Stimulated activated CD8-positive, alpha-beta memory T cell treated with anti-CD3 and anti-CD28 coated beads, Interleukin-15, amount 100 ng/mL, for 48 hours (primary cell): Measurements from ENCODE around the gene MTPN.

Source experiments
- DNase-seq, 2 donors: peaks; one replicate each; pipeline ENCODE4 v3.0.0-alpha.2; 2020; ENCODE audit warnings: low read depth in 2 of 2

The MTPN gene

GRCh38 chr7:135886345-135887132 is 90.6 kb downstream of the MTPN start:
- DNase-seq, result no peak

- DNase-seq, result no peak
These were observed 92.5 kb downstream of the MTPN start for GRCh38 chr7:135884495-135885232.

- DNase-seq, result no peak
These were observed 97.9 kb downstream of the MTPN start for GRCh38 chr7:135879233-135879632.

GRCh38 chr7:135878284-135878683 is 98.9 kb downstream of the MTPN start:
- DNase-seq, result no peak

GRCh38 chr7:135877805-135878204 is 99.4 kb downstream of the MTPN start:
- no peak for DNase-seq
